Inflammatory macrophage treated with lipopolysaccharide for 4 hours (primary cell): ENCODE measurements around the gene ZNRF2.
"Not testable (repeated sequence)": the region's sequence is repeated elsewhere in the genome, so short reads cannot be mapped to it uniquely, and the experiment has no call there.

ENCODE experiments used
- DNase-seq: peaks from one replicate; pipeline ENCODE4 v3.0.0-alpha.2; 2020

The ZNRF2 gene

GRCh38 chr7:30365621-30366020 is 81.2 kb downstream of the ZNRF2 start:
- DNase-seq: no peak

GRCh38 chr7:30366606-30367005 is 82.2 kb downstream of the ZNRF2 start:
- no peak for DNase-seq

DNA sequence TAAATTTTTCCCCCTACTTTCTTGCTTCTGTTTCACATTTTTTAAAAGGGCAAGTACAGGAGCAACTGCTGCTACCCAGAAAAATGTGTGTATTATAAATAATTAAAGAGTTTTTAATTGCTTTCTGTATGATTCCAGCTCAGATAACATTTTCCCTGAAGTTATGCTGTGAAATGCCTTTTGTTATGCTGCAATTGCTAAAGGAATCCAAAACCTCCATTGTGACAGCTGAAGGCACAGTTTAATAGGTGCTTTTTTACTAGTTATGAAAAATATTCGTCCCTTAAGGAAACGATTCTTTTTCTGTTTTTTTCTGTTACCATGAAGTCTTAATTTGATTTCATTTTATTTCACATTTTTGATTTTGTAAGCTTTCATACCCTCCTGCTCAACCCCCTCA is 83.2 kb downstream of the ZNRF2 start:
- DNase-seq: no peak

GRCh38 chr7:30369879-30370278 is 85.5 kb downstream of the ZNRF2 start:
- no peak for DNase-seq

DNA sequence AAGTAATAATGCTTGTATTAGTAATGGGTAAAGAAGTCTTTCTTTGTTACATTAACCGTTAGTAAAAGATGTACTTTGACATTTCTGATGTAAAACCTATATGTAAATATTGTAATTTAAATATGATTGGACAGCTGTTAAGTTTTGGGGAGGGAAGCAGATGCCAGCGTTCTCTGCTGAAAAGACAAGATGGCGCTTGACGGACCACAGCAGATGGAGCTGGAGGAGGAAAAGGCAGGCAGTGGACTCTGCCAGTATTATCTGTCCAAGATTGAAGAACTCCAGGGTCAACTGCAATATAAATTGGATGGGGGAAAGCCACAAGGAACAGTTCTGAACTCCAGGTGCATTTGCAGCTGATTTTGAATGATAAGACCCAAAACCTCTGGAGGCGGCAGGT is 86.9 kb downstream of the ZNRF2 start:
- no peak for DNase-seq

GRCh38 chr7:30378275-30378674 is 93.9 kb downstream of the ZNRF2 start:
- no peak for DNase-seq

DNA sequence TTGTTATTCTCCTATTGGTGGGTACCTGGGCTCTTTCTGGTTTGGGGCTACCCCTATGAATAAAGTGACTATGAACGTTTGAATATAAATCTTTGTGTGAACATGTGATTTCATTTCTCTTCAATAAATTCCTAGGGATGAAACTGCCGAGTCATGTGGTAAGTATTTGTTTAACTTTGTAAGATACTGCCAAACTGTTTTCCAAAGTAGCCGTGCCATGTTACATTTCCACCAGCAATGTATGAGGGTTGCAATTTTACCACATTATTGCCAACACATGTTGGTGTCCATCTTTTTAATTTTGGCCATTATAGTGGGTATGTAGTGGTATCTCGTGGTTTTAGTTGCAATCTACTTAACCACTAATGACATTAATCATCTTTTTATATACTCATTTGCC is 94.7 kb downstream of the ZNRF2 start:
- no peak for DNase-seq

GRCh38 chr7:30379741-30380140 is 95.3 kb downstream of the ZNRF2 start:
- DNase-seq: no peak

GRCh38 chr7:30380294-30380693 is 95.9 kb downstream of the ZNRF2 start:
- DNase-seq: no peak

DNA sequence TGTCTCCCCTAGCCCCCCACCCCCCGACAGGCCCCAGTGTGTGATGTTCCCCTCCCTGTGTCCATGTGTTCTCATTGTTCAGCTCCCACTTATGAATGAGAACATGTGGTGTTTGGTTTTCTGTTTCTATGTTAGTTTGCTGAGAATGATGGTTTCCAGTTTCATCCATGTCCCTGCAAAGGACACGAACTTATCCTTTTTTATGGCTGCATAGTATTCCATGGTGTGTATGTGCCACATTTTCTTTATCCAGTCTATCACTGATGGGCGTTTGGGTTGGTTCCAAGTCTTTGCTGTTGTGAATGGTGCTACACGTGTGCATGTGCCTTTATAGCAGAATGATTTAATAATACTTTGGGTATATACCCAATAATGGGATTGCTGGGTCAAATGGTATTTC is 96.4 kb downstream of the ZNRF2 start:
- not testable (repeated sequence) for DNase-seq

GRCh38 chr7:30382607-30383006 is 98.2 kb downstream of the ZNRF2 start:
- DNase-seq: no peak

DNA sequence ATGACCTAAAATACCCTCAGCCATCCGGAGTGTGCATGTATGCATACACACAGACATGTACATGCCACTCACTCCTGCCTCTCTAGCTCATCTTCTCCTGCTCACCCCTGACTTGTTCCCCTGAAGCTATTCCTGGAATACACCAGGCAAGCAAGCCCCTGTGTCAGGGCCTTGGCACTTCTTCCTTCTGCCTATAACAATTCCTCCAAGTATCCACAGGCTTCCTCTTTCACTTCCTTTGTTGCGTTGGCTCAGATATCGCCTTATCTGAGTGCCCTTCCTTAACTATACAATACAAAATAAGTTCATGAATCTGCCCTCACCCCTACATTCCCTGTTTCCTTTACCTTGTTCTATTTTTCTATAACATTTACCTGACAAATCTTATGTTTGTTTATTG is 105.4 kb downstream of the ZNRF2 start:
- DNase-seq: peak; percentile 16

DNA sequence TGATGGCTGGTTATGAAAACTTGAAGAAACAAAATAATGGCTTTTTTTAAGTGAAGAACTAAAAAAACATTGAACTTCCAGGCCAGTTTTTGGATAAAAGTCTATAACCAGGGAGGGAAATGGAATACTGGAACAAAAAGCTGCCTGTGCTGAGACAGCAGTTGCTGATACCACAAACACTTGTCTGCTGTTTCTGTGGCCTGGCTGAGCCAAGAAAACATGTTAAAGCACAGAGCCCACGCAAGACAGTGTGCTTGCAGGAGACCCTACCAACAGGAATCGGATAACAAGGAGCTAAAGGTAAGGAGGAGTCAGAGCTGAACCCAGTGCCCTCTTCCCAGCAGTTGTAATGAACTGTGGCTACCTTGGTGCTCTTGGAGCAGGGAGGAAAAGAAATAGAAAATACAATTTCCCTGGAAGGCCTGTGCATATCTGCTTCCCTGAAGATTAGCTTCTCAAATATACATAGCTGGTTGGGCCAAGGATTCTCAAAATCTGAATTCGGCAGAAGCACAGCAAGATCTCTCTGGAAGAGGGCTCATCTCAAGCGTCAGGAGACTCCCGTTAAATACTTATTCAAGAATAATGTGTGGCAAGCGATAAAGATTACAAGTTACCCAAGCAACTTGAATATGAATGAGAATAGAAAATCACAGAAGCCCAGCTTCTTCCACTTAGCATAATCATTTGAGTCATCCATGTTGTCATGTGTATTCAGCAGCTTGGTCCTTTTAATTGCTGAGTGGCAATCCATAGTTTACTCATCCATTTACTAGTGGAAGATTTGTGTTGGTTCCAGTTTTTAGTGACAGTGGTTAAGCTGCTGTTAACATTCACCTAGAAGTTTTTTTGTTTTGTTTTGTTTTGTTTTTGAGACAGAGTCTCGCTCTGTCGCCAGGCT is 106.6 kb downstream of the ZNRF2 start:
- DNase-seq: no peak

DNA sequence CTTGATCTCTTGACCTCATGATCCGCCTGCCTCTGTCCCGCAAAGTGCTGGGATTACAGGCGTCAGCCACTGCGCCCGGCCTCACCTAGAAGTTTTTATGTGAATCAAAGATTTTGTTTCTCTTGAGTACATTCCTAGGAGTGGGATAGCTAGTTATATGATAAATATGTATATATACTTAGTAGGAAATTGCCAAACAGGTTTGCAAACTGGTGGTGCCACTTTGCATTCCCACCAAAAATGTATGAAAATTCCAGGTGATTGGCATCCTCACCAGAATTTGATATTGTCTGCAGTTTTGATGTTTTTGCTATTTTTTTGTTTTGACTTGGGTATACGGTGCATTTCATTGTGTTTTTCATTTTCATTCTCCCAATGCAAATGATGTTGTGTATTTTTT is 107.4 kb downstream of the ZNRF2 start:
- DNase-seq: no peak

DNA sequence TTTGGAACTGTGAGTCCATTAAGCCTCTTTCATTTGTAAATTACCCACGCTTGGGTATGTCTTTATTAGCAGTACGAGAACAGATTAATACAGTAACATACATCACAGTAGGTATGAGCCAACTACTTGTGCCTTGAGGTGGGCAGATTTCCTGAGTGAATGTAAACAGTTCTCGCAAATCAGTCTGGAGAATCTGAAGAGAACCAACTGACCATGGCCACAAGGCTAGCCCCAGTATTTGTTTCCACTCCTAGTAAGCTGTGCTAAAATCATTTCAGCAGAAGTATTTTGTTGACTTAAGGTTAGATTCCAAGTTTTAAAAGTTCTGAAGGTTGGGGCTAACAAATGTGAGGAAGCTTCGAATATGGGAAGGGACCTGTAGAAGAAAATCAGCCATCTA is 111.3 kb downstream of the ZNRF2 start:
- DNase-seq: no peak

DNA sequence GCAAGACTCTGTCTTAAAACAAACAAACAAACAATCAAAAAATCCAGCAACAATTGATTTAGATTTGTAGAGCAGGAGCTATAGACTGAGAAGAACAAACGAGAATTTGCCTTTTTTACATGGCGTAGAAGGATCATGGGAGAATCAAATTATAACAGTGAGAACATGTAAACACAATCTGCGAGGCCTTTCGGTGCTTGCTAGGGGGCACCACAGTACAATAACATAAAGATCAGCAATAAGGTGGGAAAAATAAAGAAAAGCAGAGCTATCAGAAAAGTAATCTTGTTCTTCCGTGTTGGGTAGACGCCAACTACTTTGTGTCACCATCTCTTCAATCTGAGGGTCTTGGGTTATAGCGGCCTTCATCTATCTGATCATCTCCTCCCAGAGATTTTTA is 112.0 kb downstream of the ZNRF2 start:
- DNase-seq: no peak

GRCh38 chr7:30403477-30403876 is 119.1 kb downstream of the ZNRF2 start:
- DNase-seq: no peak

DNA sequence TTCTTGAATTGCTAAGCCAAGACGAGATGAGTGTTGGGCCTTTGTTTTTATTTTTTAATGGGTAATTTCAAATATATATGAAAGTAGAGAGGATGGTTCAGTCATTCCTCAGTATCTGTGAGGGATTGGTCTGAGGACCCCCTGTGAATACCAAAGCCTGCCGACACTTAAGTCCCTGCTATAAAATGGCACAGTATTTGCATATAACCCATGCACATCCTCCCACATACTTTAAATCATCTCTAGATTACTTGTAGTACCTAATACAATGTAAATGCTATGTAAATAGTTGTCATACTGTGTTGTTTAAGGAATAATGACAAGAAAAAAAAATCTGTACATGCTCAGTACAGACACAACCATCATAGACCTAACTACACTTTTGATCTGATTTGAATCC is 120.8 kb downstream of the ZNRF2 start:
- DNase-seq: no peak

- DNase-seq: no peak
Observed at GRCh38 chr7:30406664-30407425, 122.4 kb downstream of the ZNRF2 start.

DNA sequence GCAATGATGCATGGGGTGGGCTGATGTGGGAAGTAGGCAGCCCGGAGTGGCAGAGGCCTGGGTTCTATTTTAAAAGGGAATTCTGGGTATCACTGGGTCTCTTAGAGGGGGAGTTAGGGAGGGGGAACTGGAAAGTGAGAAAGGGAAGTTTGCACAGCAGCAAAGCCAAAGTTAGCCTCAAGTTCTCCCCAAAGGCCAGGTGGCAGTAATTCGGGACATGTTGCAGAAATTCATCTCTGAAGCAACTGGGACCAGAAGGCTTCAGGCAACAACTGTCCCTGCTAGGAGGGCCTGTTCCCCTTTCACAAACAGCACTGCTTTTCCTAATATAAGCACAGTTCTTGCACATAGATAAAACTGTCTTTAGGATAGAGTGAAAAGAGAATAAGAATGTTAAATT is 126.8 kb downstream of the ZNRF2 start:
- DNase-seq: peak; percentile 28

GRCh38 chr7:30411897-30412296 is 127.5 kb downstream of the ZNRF2 start:
- DNase-seq: no peak

DNA sequence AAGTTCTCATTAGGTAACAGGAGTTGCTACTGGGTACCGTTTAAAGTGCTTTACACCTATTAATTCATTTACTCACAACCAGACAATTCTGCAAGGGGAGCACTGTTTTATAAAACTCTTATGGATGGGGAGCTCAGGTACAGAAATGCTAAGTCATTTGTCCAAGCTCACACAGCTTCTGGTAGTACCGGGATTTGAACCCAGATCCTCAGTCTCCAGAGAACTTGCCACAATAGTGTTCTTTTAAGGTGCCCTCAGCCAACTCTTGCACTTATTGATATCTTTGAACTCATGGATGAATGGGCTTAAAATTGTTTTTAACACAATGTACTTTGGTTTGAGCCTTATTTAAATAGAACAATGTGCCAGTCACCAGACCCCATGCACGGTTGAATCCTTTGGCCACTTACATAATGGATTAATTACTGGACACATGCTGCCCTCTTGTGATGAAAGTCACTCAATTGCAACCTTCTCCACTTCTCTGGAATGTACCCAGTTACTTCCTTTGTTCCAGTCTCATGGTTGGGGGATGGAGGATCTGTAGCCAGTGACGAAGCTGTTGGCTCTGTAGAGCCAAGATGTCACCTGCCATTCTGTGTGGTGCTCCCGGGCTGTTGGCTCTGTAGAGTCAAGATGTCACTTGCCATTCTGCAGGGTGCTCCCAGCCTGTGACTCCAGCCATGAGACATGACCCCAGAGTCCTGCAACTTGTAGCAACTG is 128.5 kb downstream of the ZNRF2 start:
- peak; percentile 64 for DNase-seq

DNA sequence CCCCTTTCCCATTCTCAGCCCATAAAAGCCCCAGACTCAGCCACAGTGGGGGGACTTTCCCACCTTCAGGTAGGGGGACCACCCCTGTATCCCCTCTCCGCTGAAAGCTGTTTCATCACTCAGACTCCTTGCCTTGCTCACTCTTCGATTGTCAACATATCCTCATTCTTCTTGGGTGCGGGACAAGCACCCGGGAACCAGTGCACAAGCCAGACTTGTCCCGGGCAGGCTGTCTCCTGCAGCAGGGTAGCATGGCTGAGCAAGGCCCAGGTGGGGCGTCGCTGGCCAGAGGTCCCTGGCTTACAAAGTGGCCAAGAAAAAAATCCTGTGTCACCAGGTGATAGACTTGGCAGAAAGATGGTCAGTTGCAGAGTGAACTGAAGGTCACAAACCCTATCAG is 129.5 kb downstream of the ZNRF2 start:
- no peak for DNase-seq
